Measurements from ENCODE around the gene TRIL.

The TRIL gene

DNA sequence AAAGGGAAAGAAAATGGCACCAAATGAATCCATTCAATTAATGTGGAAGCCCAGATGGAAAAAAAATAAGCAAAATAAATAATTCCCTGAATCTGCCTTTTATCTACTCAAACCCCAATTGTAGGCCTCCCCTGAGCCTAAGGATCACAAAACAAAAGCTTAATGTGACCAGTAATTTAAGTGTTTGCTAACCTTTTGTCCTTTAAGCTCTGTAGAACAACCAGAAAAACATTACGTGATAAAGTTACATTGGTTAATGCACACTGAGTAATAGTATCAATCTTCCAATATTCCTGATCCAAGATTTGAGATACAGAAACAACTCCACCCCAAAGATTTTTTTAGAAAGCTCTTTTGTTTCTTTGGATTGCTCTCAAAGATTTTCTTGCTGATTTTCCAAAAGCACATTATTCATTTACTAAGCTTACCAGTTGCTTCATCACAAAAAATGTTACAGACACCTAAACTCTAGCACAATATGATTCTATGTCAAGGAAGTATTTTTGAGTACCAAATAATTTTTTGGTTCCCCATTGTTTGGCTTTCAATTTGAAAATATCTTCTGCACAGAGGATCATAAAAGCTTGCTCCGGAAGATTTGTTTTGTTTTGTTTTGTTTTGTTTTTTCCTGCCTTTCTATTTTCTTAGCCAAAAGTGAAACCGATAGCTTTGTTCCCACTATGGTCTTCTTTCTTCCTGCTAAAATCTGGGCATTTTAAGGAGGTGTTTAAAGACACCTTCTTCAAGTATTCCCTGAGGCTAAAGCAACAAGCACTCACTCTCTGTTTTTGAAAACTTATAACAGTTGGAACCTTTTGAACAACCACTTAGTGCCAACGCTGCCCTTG, 54.2 kb downstream of the TRIL start:
- no peak for DNase-seq
- intact Hi-C loops (cut with DNase I), result no loop called here
